HepG2 (cell line): Measurements from ENCODE around the gene VCP. TPM values are rescaled to one million over a fixed set of nuclear protein-coding genes. Genes with fewer than 3 reads are reported as not detected.

Experiments used
- BORCS8-MEF2B ChIP-seq: sonication (generic); formaldehyde crosslinking; IDR thresholded peaks from 2 replicates; pipeline ENCODE4 v1.8.0; 2022; ENCODE audit warnings: mild to moderate bottlenecking, missing genetic modification reagents
- CHD2 ChIP-seq: IDR thresholded peaks from 2 replicates; pipeline ENCODE4 v1.6.1; 2011; ENCODE audit warnings: low read depth, low read length, improper control_type of control experiment
- NFKB2 ChIP-seq: sonication (generic); formaldehyde crosslinking; IDR thresholded peaks from 2 replicates; pipeline ENCODE4 v1.4.0; 2020; ENCODE audit warnings: missing genetic modification reagents, borderline replicate concordance
- PBX2 ChIP-seq: IDR thresholded peaks from 2 replicates; pipeline ENCODE4 v1.6.1; 2016; ENCODE audit warnings: control low read depth
- RBM39 ChIP-seq: fragments of 200-400 bp; formaldehyde crosslinking; IDR thresholded peaks from one replicate; pipeline ENCODE4 v1.6.1; 2018; ENCODE audit warnings: antibody characterized with exemption, mild to moderate bottlenecking, low read depth, low read length; ENCODE audit not compliant: poor library complexity, severe bottlenecking
- REXO4 ChIP-seq: sonication (generic); formaldehyde crosslinking; IDR thresholded peaks from 2 replicates; pipeline ENCODE4 v1.8.0; 2022; ENCODE audit warnings: missing genetic modification reagents, mild to moderate bottlenecking, borderline replicate concordance
- RFX1 ChIP-seq: fragments of 450-650 bp; IDR thresholded peaks from 2 replicates; pipeline ENCODE4 v1.6.1; 2017
- SIN3A ChIP-seq: IDR thresholded peaks from 2 replicates; pipeline ENCODE4 v1.6.1; 2011; ENCODE audit warnings: low read depth, mild to moderate bottlenecking, control low read depth, low read length, borderline replicate concordance
- THAP11 ChIP-seq: IDR thresholded peaks from 2 replicates; pipeline ENCODE4 v1.6.1; 2016; ENCODE audit warnings: missing biosample characterization, missing genetic modification reagents
- TOPORS ChIP-seq: sonication (generic); formaldehyde crosslinking; IDR thresholded peaks from 2 replicates; pipeline ENCODE4 v1.8.0; 2023; ENCODE audit warnings: mild to moderate bottlenecking, missing genetic modification reagents
- ZBTB7B ChIP-seq: sonication (generic); formaldehyde crosslinking; IDR thresholded peaks from 2 replicates; pipeline ENCODE4 v1.4.0; 2020; ENCODE audit warnings: missing genetic modification reagents
- ZFX ChIP-seq: sonication (generic); formaldehyde crosslinking; IDR thresholded peaks from 2 replicates; pipeline ENCODE4 v1.4.0; 2020; ENCODE audit warnings: mild to moderate bottlenecking, low read depth, missing genetic modification reagents, moderate library complexity
- ZNF432 ChIP-seq: sonication (generic); formaldehyde crosslinking; IDR thresholded peaks from 2 replicates; pipeline ENCODE4 v1.5.0; 2020; ENCODE audit warnings: missing genetic modification reagents, mild to moderate bottlenecking, borderline replicate concordance
- ZNF589 ChIP-seq: sonication (generic); formaldehyde crosslinking; conservative IDR thresholded peaks from 2 replicates; pipeline ENCODE4 v1.8.0; 2022; ENCODE audit warnings: mild to moderate bottlenecking, moderate library complexity, missing genetic modification reagents
- ZNF616 ChIP-seq: sonication (generic); formaldehyde crosslinking; IDR thresholded peaks from 2 replicates; pipeline ENCODE4 v1.5.0; 2020; ENCODE audit warnings: low read depth, mild to moderate bottlenecking, missing genetic modification reagents
- ZNF713 ChIP-seq: sonication (generic); formaldehyde crosslinking; IDR thresholded peaks from 2 replicates; pipeline ENCODE4 v1.4.0; 2020; ENCODE audit warnings: mild to moderate bottlenecking, missing genetic modification reagents
- ZNF747 ChIP-seq: sonication (generic); formaldehyde crosslinking; IDR thresholded peaks from 2 replicates; pipeline ENCODE4 v1.8.1; 2023; ENCODE audit warnings: missing genetic modification reagents, mild to moderate bottlenecking, borderline replicate concordance
- ZNF788 ChIP-seq: sonication (generic); formaldehyde crosslinking; IDR thresholded peaks from 2 replicates; pipeline ENCODE4 v1.5.0; 2020; ENCODE audit warnings: mild to moderate bottlenecking, missing genetic modification reagents, borderline replicate concordance
- ZSCAN20 ChIP-seq: sonication (generic); formaldehyde crosslinking; IDR thresholded peaks from 2 replicates; pipeline ENCODE4 v1.4.0; 2020; ENCODE audit warnings: missing genetic modification reagents, mild to moderate bottlenecking, borderline replicate concordance
- polyA plus RNA-seq, 8 experiments: library from polyadenylated mRNA; depleted of rRNA in 3 of 8; stranded (reverse) in 7 of 8; unstranded in 1 of 8; fragments of >200 nt; fragmentation: Illumina TruSeq in 4 of 8; extraction: Trizol in 4 of 8; gene quantifications; 2 replicates each; pipeline versions ENCODE4 v1.2.1 to v1.2.3, GENCODE V29; 2011 to 2016; ENCODE audit warnings: low read depth in 4 of 8, missing spikeins in 1 of 8, mixed read lengths in 1 of 8; ENCODE audit not compliant: insufficient read depth in 1 of 8
- total RNA-seq, 5 experiments: library from RNA; depleted of rRNA; stranded (reverse); fragments of >200 nt; fragmentation: Illumina TruSeq; extraction: Trizol; gene quantifications; 2 replicates each; pipeline ENCODE4 v1.2.3, GENCODE V29; 2016; ENCODE audit warnings: low read depth in 1 of 5
- TF ChIP-seq, protein P1 (sequence below): sonication (generic); formaldehyde crosslinking; conservative IDR thresholded peaks from 2 replicates; pipeline ENCODE4 v1.4.0; 2020; ENCODE audit warnings: missing genetic modification reagents
- TF ChIP-seq, protein P2 (sequence below): sonication (generic); formaldehyde crosslinking; IDR thresholded peaks from 2 replicates; pipeline ENCODE4 v1.8.0; 2022; ENCODE audit warnings: mild to moderate bottlenecking, missing genetic modification reagents
- TF ChIP-seq, protein P3 (sequence below): sonication (generic); formaldehyde crosslinking; IDR thresholded peaks from 2 replicates; pipeline ENCODE4 v1.5.0; 2020; ENCODE audit warnings: missing genetic modification reagents
- TF ChIP-seq, protein P4 (sequence below): sonication (generic); formaldehyde crosslinking; conservative IDR thresholded peaks from 2 replicates; pipeline ENCODE4 v1.8.0; 2022; ENCODE audit warnings: mild to moderate bottlenecking, moderate library complexity, missing genetic modification reagents

Gene VCP
- total and polyA plus RNA-seq, 2 of the 13 experiments (the other 11 are each of a cell fraction or from before 2014, with no cell fraction given): 143 to 391 TPM

- peak; percentile 96 for TF ChIP-seq THAP11
- peak; percentile 88 for TF ChIP-seq RBM39
- TF ChIP-seq, protein P1, sequence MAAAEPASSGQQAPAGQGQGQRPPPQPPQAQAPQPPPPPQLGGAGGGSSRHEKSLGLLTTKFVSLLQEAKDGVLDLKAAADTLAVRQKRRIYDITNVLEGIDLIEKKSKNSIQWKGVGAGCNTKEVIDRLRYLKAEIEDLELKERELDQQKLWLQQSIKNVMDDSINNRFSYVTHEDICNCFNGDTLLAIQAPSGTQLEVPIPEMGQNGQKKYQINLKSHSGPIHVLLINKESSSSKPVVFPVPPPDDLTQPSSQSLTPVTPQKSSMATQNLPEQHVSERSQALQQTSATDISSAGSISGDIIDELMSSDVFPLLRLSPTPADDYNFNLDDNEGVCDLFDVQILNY (CRISPR knock-in tag): 0 out of 2 replicates have a peak, but pooled peaks have one; percentile 9
- TF ChIP-seq ZNF788 (CRISPR knock-in tag): peak; percentile 98; the same call in 1 of the 2 replicates
- no peak for TF ChIP-seq ZBTB7B (CRISPR knock-in tag)
- no peak for TF ChIP-seq ZNF616 (CRISPR knock-in tag)
- 0 out of 2 replicates have a peak, but pooled peaks have one; percentile 27 for TF ChIP-seq CHD2
- TF ChIP-seq ZNF589: 0 out of 2 replicates have a peak, but pooled peaks have one; percentile 71
- TF ChIP-seq, protein P2, sequence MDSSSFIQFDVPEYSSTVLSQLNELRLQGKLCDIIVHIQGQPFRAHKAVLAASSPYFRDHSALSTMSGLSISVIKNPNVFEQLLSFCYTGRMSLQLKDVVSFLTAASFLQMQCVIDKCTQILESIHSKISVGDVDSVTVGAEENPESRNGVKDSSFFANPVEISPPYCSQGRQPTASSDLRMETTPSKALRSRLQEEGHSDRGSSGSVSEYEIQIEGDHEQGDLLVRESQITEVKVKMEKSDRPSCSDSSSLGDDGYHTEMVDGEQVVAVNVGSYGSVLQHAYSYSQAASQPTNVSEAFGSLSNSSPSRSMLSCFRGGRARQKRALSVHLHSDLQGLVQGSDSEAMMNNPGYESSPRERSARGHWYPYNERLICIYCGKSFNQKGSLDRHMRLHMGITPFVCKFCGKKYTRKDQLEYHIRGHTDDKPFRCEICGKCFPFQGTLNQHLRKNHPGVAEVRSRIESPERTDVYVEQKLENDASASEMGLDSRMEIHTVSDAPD (CRISPR knock-in tag): 0 out of 2 replicates have a peak, but pooled peaks have one; percentile 48
- no peak for TF ChIP-seq PBX2 (CRISPR knock-in tag)
- TF ChIP-seq RFX1: peak; percentile 97
- TF ChIP-seq, protein P3, sequence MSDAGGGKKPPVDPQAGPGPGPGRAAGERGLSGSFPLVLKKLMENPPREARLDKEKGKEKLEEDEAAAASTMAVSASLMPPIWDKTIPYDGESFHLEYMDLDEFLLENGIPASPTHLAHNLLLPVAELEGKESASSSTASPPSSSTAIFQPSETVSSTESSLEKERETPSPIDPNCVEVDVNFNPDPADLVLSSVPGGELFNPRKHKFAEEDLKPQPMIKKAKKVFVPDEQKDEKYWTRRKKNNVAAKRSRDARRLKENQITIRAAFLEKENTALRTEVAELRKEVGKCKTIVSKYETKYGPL: no peak
- no peak for TF ChIP-seq REXO4 (CRISPR knock-in tag)
- peak; percentile 32; the same call in 1 of the 2 replicates for TF ChIP-seq TOPORS (CRISPR knock-in tag)
- peak; percentile 96 for TF ChIP-seq SIN3A
- TF ChIP-seq ZSCAN20: 0 out of 2 replicates have a peak, but pooled peaks have one; percentile 66
- TF ChIP-seq, protein P4, sequence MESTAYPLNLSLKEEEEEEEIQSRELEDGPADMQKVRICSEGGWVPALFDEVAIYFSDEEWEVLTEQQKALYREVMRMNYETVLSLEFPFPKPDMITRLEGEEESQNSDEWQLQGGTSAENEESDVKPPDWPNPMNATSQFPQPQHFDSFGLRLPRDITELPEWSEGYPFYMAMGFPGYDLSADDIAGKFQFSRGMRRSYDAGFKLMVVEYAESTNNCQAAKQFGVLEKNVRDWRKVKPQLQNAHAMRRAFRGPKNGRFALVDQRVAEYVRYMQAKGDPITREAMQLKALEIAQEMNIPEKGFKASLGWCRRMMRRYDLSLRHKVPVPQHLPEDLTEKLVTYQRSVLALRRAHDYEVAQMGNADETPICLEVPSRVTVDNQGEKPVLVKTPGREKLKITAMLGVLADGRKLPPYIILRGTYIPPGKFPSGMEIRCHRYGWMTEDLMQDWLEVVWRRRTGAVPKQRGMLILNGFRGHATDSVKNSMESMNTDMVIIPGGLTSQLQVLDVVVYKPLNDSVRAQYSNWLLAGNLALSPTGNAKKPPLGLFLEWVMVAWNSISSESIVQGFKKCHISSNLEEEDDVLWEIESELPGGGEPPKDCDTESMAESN (CRISPR knock-in tag): peak; percentile 93
- TF ChIP-seq ZFX (CRISPR knock-in tag): peak; percentile 85
- peak; percentile 73 for TF ChIP-seq NFKB2 (CRISPR knock-in tag)
- peak; percentile 88; the same call in 1 of the 2 replicates for TF ChIP-seq BORCS8-MEF2B
- TF ChIP-seq ZNF432 (CRISPR knock-in tag): no peak
- TF ChIP-seq ZNF713: no peak
- peak; percentile 94 for TF ChIP-seq ZNF747
These were observed 30.6 kb upstream of the VCP start, which contains the start of gene STOML2 (continued) for GRCh38 chr9:35102769-35103659.
